Lower lobe of right lung (tissue), 2 donors: ENCODE data around the gene ZBED4. TPM values are rescaled to one million over a fixed set of nuclear protein-coding genes. Genes with fewer than 3 reads are reported as not detected.

Experiments used
- ATAC-seq, 2 donors: fragments of 200-7000 bp; cut with Tn5 transposase; one replicate each; pipeline ENCODE4 v1.9.1; 2020 to 2022; ENCODE audit warnings: mild to moderate bottlenecking in 2 of 2, moderate library complexity in 2 of 2
- DNase-seq: peaks from one replicate; pipeline ENCODE4 v3.0.0-alpha.2; 2020
- H3K27ac ChIP-seq: fragments of 200-600 bp; one replicate; pipeline ENCODE4 v1.8.0; 2022
- H3K27me3 ChIP-seq: fragments of 200-600 bp; one replicate; pipeline ENCODE4 v1.8.0; 2022; ENCODE audit warnings: low read depth
- H3K36me3 ChIP-seq: fragments of 200-600 bp; one replicate; pipeline ENCODE4 v1.8.0; 2022; ENCODE audit warnings: mild to moderate bottlenecking
- H3K4me1 ChIP-seq: fragments of 200-600 bp; one replicate; pipeline ENCODE4 v1.8.0; 2022
- H3K4me3 ChIP-seq: fragments of 200-600 bp; one replicate; pipeline ENCODE4 v1.8.0; 2022; ENCODE audit warnings: mild to moderate bottlenecking
- H3K9me3 ChIP-seq: fragments of 200-600 bp; one replicate; pipeline ENCODE4 v1.8.0; 2022
- intact Hi-C: fragments of 100-400 bp; cut with DNase I; formaldehyde crosslinking; loops from one replicate; pipeline ENCODE4 v1.11.0; 2022
- total RNA-seq: library from RNA; stranded (reverse); fragmentation: NEBNext Ultra II Directional; extraction: Animal tissue kit (Norgen Biotek cat#: 25700); gene quantifications from one replicate; pipeline ENCODE4 v1.2.1, GENCODE V29; 2021
- TF ChIP-seq, protein P1 (sequence below): fragments of 200-600 bp; IDR thresholded peaks from one replicate; pipeline ENCODE4 v1.8.0; 2022; ENCODE audit warnings: antibody characterized with exemption, mild to moderate bottlenecking
- donor health status: DM: no; HTN: yes; CAD: no; lungs with severe emphysema.

ZBED4 gene
- total RNA-seq, 1 donor from 2014 or later: 12.7 TPM

DNA sequence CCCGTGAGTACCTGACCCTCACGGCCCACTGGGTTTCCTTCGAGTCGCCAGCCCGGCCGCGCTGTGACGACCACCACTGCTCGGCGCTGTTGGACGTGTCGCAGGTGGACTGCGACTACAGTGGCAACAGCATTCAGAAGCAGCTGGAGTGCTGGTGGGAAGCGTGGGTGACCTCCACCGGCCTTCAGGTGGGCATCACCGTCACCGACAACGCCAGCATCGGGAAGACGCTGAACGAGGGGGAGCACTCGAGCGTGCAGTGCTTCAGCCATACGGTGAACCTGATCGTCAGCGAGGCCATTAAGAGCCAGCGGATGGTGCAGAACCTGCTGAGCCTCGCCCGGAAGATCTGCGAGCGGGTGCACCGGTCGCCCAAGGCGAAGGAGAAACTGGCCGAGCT, 32.2 kb downstream of the ZBED4 start:
- no peak overlapping the region for H3K27ac ChIP-seq
- TF ChIP-seq, protein P1, sequence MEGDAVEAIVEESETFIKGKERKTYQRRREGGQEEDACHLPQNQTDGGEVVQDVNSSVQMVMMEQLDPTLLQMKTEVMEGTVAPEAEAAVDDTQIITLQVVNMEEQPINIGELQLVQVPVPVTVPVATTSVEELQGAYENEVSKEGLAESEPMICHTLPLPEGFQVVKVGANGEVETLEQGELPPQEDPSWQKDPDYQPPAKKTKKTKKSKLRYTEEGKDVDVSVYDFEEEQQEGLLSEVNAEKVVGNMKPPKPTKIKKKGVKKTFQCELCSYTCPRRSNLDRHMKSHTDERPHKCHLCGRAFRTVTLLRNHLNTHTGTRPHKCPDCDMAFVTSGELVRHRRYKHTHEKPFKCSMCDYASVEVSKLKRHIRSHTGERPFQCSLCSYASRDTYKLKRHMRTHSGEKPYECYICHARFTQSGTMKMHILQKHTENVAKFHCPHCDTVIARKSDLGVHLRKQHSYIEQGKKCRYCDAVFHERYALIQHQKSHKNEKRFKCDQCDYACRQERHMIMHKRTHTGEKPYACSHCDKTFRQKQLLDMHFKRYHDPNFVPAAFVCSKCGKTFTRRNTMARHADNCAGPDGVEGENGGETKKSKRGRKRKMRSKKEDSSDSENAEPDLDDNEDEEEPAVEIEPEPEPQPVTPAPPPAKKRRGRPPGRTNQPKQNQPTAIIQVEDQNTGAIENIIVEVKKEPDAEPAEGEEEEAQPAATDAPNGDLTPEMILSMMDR: no peak
- no peaks in the 10 kb centered on the region for H3K9me3 ChIP-seq
- intact Hi-C loops: no loop called here
- no peaks in the 10 kb centered on the region for H3K27me3 ChIP-seq
- H3K4me3 ChIP-seq: no peak overlapping the region
- no peak for DNase-seq
- no peak for ATAC-seq
- no peaks in the 10 kb centered on the region for H3K4me1 ChIP-seq
- peaks cover 58% of the 10 kb centered on the region for H3K36me3 ChIP-seq

DNA sequence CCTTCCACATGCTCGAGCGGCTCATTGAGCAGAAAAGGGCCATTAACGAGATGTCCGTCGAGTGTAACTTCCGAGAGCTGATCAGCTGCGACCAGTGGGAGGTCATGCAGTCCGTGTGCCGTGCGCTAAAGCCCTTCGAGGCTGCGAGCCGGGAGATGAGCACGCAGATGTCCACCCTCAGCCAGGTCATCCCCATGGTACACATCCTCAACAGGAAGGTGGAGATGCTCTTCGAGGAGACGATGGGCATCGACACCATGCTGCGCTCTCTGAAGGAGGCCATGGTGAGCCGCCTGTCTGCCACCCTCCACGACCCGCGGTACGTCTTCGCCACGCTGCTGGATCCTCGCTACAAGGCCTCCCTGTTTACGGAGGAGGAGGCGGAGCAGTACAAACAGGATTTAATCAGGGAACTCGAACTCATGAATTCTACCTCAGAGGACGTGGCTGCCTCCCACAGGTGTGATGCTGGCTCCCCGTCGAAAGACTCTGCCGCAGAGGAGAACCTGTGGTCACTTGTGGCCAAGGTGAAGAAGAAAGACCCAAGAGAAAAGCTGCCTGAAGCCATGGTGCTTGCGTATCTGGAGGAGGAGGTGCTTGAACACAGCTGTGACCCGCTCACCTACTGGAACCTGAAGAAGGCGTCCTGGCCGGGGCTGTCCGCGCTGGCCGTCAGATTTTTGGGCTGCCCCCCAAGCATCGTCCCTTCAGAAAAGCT, 32.9 kb downstream of the ZBED4 start:
- no peak overlapping the region for H3K4me3 ChIP-seq
- H3K4me1 ChIP-seq: no peaks in the 10 kb centered on the region
- H3K9me3 ChIP-seq: no peaks in the 10 kb centered on the region
- no peak for DNase-seq
- intact Hi-C loops: no loop called here
- ATAC-seq: no peak
- H3K27me3 ChIP-seq: no peaks in the 10 kb centered on the region
- TF ChIP-seq, protein P1: no peak
- H3K36me3 ChIP-seq: peaks cover 58% of the 10 kb centered on the region
- H3K27ac ChIP-seq: no peak overlapping the region

DNA sequence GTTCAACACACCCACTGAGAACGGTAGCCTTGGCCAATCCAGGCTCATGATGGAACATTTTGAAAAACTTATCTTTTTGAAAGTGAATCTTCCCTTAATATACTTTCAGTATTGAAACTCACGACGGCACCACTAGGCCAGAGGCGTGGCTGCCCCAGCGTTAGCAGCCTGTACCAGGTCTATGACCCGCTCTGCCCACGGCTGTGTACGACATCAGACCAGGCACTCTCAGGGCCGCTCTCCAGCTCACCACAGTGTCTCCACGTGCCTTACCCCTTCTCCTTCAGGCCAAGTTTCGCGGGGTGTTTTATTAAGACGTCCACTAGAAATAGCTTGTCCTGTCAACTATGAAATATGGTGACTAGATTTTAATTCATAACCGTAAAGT, 33.4 kb downstream of the ZBED4 start:
- H3K36me3 ChIP-seq: peaks cover 58% of the 10 kb centered on the region

DNA sequence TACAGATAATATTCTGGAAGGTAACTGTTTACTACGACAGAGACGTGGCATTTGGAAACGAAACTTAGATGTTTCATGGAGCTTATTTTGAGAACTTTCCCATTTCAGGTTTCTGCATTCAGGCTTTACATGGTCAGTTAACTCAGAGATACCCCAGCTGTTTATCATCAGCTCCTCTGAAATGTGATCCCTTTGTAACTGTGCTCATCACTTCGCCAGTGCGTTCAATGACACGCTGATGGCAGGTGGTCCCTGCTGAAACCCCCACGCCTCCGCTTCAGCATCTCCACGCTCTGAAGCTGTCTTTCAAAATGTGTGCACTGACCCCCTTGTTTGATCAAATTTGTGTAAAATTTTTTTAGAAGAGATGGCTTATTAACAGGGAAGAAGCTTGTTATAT, 34.1 kb downstream of the ZBED4 start:
- Histone ChIP-seq H3K27me3 (no peaks in the 10 kb centered on the region), H3K36me3 (peaks cover 65% of the 10 kb centered on the region), H3K4me3 (no peak overlapping the region), H3K27ac (no peak overlapping the region), H3K4me1 (no peaks in the 10 kb centered on the region), H3K9me3 (no peaks in the 10 kb centered on the region)
- no peak for ATAC-seq
- intact Hi-C loops: no loop called here
- TF ChIP-seq, protein P1: no peak
- no peak for DNase-seq

More for the DNA sequence above, 33.4 kb downstream of the ZBED4 start:
- Histone ChIP-seq H3K9me3 (no peaks in the 10 kb centered on the region), H3K27ac (no peak overlapping the region), H3K27me3 (no peaks in the 10 kb centered on the region), H3K4me1 (no peaks in the 10 kb centered on the region), H3K4me3 (no peak overlapping the region)
- ATAC-seq (no peak), DNase-seq (no peak)
- intact Hi-C loops: no loop called here
- TF ChIP-seq, protein P1: no peak

DNA sequence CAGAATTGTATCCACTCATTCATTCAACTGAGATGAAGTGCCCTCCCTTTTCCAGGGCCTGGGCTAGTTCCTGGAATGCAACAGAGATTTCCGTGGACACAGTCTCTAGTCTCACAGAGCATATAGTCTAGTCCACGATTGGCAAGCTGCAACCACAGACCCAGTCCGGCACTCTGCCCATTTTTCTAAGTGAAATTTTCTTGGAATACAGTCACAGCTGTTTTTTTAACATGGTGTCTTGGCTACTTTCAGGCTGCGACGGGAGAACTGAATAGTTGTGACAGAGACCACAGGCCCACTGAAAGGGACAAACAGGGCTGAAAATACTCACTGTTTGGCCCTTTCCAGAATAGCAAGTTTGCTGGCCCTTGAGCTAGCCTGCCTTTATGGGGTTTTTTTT, 35.4 kb downstream of the ZBED4 start:
- no peak for ATAC-seq
- Histone ChIP-seq H3K4me3 (no peak overlapping the region), H3K27me3 (no peaks in the 10 kb centered on the region), H3K9me3 (no peaks in the 10 kb centered on the region), H3K27ac (no peak overlapping the region), H3K36me3 (peaks cover 56% of the 10 kb centered on the region), H3K4me1 (no peaks in the 10 kb centered on the region)
- intact Hi-C loops: no loop called here
- TF ChIP-seq, protein P1: no peak
- DNase-seq: no peak
